Calu3 (cell line): ENCODE measurements around the gene SDK2. TPM values are rescaled to one million over a fixed set of nuclear protein-coding genes. Genes with fewer than 3 reads are reported as not detected.

Experiments used
- BruUV-seq: library from RNA; stranded (reverse); fragments of 400-500 nt; replicated peaks from 2 replicates; lab custom pipeline; 2021; lab: Mats Ljungman, UMichigan
- CTCF ChIA-PET: fragments of 300-600 bp; sonication (Branson Sonifier 250); formaldehyde crosslinking; loops from one replicate; lab custom pipeline; 2022; ENCODE audit warnings: antibody characterized with exemption; lab: Charles Lee
- DNase-seq: peaks from one replicate; pipeline ENCODE4 v3.0.0; 2022
- H3K27ac Mint-ChIP-seq: one replicate; pipeline ENCODE4 v1.8.0; 2022; ENCODE audit warnings: mixed read lengths; ENCODE audit not compliant: unreplicated experiment
- H3K27me3 Mint-ChIP-seq: one replicate; pipeline ENCODE4 v1.8.0; 2022; ENCODE audit warnings: mixed read lengths; ENCODE audit not compliant: unreplicated experiment
- H3K36me3 Mint-ChIP-seq: one replicate; pipeline ENCODE4 v1.8.0; 2022; ENCODE audit warnings: mild to moderate bottlenecking, moderate library complexity, mixed read lengths; ENCODE audit not compliant: insufficient read depth, unreplicated experiment
- H3K4me1 Mint-ChIP-seq: one replicate; pipeline ENCODE4 v1.8.0; 2022; ENCODE audit warnings: mild to moderate bottlenecking, low read depth, mixed read lengths; ENCODE audit not compliant: unreplicated experiment
- H3K4me3 Mint-ChIP-seq: one replicate; pipeline ENCODE4 v1.8.0; 2022; ENCODE audit warnings: mild to moderate bottlenecking, low read depth, moderate library complexity, mixed read lengths; ENCODE audit not compliant: unreplicated experiment
- H3K9me3 Mint-ChIP-seq: one replicate; pipeline ENCODE4 v1.8.0; 2022; ENCODE audit warnings: low read depth, mixed read lengths; ENCODE audit not compliant: unreplicated experiment
- intact Hi-C: fragments of 100-400 bp; cut with micrococcal nuclease; formaldehyde crosslinking; loops from one replicate; pipeline ENCODE4 v1.10.0; 2022; ENCODE audit not compliant: unreplicated experiment
- total RNA-seq: library from RNA; stranded (reverse); gene quantifications from 2 replicates; pipeline ENCODE4 v1.2.3, GENCODE V29; 2022
- TF ChIP-seq, protein P1 (sequence below): fragments of 200-600 bp; IDR thresholded peaks from one replicate; pipeline ENCODE4 v1.8.0; 2022; ENCODE audit warnings: antibody characterized with exemption; ENCODE audit not compliant: unreplicated experiment

Gene SDK2
- total RNA-seq, 1 experiment from 2014 or later: not detected

DNA sequence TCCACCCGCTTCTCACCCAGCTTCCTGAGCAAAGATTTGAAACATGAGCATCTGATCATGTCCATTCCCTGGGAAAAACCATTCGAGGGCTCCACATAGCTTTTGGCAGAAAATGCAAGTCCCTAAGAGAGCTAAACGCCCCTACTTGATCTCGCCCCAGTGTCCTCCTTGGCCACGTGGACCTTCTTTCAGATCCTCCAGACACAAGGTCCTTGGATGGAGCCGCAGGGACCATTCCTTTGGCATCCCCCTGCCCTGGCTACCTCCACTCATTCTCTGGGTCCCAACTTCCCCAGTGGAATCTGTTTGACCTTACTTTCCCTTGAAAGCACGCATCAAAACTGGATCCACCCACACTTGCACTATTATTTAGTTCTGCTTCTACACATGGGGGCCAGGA is 146.5 kb downstream of the SDK2 start:
- Mint-ChIP-seq H3K27me3 (peaks cover 96% of the 10 kb centered on the region), H3K4me1 (no peaks in the 10 kb centered on the region), H3K36me3 (no peaks in the 10 kb centered on the region), H3K4me3 (no peak overlapping the region), H3K9me3 (peaks cover 4% of the 10 kb centered on the region), H3K27ac (no peak overlapping the region)
- DNase-seq: no peak
- intact Hi-C loops: no loop called here
- BruUV-seq: no TSS peak
- TF ChIP-seq, protein P1, sequence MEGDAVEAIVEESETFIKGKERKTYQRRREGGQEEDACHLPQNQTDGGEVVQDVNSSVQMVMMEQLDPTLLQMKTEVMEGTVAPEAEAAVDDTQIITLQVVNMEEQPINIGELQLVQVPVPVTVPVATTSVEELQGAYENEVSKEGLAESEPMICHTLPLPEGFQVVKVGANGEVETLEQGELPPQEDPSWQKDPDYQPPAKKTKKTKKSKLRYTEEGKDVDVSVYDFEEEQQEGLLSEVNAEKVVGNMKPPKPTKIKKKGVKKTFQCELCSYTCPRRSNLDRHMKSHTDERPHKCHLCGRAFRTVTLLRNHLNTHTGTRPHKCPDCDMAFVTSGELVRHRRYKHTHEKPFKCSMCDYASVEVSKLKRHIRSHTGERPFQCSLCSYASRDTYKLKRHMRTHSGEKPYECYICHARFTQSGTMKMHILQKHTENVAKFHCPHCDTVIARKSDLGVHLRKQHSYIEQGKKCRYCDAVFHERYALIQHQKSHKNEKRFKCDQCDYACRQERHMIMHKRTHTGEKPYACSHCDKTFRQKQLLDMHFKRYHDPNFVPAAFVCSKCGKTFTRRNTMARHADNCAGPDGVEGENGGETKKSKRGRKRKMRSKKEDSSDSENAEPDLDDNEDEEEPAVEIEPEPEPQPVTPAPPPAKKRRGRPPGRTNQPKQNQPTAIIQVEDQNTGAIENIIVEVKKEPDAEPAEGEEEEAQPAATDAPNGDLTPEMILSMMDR: no peak
- CTCF ChIA-PET: no interaction called here

DNA sequence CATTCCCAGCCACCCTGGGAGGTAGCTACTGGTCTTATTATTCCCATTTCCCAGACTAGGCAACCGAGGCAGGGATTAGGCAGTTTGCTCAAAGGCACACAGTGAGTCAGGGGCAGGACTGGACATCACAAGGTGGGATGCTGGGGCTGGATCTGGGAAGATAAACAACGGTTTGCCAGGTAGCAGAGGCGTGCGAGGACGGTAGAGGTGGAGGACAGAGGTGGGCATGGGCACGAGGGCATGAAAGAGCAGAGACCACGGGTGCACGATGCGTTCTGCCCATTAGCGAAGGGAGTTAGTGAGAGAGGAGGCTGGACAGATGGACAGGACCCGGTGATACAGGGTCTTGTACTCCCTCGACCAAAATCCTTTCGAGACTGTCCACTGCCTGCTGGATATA is 148.0 kb downstream of the SDK2 start:
- CTCF ChIA-PET: no interaction called here
- intact Hi-C loops: no loop called here
- Mint-ChIP-seq H3K9me3 (peaks cover 4% of the 10 kb centered on the region), H3K4me1 (no peaks in the 10 kb centered on the region), H3K27me3 (peaks cover 100% of the 10 kb centered on the region), H3K36me3 (no peaks in the 10 kb centered on the region), H3K27ac (no peak overlapping the region), H3K4me3 (no peak overlapping the region)
- BruUV-seq: no TSS peak
- TF ChIP-seq, protein P1: no peak
- DNase-seq: no peak

DNA sequence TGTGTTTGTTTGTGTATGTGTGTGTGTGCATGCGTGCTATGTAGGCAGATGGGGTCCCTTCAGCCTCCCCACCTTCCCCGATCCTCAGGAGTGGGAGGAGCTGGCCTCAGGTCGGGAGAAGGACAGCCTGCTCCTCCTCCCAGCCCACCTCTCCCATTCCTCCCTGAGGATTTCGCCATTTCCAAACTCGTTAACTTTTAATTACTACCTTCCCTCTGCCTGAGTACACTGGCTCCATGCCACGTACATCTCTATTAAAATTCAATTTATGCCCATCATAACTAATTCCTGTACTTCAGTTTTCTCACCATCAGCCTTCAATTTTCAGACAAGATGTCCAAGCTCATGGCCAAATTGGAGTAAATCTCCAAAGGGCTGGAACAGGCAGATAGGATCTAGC is 148.6 kb downstream of the SDK2 start:
- CTCF ChIA-PET: no interaction called here
- intact Hi-C loops: no loop called here
- peaks cover 3% of the 10 kb centered on the region for H3K9me3 Mint-ChIP-seq
- TF ChIP-seq, protein P1: no peak
- no peak overlapping the region for H3K27ac Mint-ChIP-seq
- DNase-seq: no peak
- H3K27me3 Mint-ChIP-seq: peaks cover 100% of the 10 kb centered on the region
- no peaks in the 10 kb centered on the region for H3K36me3 Mint-ChIP-seq
- BruUV-seq: no TSS peak
- no peak overlapping the region for H3K4me3 Mint-ChIP-seq
- H3K4me1 Mint-ChIP-seq: no peaks in the 10 kb centered on the region

DNA sequence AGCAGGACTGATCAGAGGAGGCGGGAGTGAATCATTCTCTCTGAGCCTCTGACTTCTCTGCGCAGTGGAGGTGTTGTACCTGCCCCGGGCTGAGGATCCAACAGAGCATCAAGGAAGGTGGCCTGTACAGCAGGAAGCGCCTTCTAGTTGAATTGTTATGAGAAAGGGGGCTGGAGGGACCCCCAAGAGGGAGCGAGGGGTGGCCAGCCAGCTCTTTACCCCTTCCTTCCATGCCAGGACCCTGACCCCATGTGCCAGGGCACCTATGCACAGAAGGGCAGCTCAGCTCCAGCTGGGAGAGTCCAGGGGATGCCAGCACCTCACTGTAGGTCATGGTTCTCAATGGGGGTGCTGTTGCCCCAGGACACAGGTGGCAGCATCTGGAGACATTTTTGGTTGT is 149.3 kb downstream of the SDK2 start:
- H3K4me1 Mint-ChIP-seq: no peaks in the 10 kb centered on the region
- no peak for DNase-seq
- no peaks in the 10 kb centered on the region for H3K36me3 Mint-ChIP-seq
- no peaks in the 10 kb centered on the region for H3K9me3 Mint-ChIP-seq
- no peak overlapping the region for H3K27ac Mint-ChIP-seq
- no peak overlapping the region for H3K4me3 Mint-ChIP-seq
- TF ChIP-seq, protein P1: no peak
- peaks cover 100% of the 10 kb centered on the region for H3K27me3 Mint-ChIP-seq
- intact Hi-C loops: no loop called here
- no TSS peak for BruUV-seq
- CTCF ChIA-PET: no interaction called here
